Cerebellar nuclear complex (tissue), 1 donor: ENCODE measurements around the gene ASRGL1.
A peak's percentile ranks its signal among the peaks of the same experiment; 100 is the strongest.

Source experiments
- DNase-seq, 2 experiments: peaks; one replicate each; lab custom pipeline; 2025; lab: John Stamatoyannopoulos, UW

The ASRGL1 gene

DNA sequence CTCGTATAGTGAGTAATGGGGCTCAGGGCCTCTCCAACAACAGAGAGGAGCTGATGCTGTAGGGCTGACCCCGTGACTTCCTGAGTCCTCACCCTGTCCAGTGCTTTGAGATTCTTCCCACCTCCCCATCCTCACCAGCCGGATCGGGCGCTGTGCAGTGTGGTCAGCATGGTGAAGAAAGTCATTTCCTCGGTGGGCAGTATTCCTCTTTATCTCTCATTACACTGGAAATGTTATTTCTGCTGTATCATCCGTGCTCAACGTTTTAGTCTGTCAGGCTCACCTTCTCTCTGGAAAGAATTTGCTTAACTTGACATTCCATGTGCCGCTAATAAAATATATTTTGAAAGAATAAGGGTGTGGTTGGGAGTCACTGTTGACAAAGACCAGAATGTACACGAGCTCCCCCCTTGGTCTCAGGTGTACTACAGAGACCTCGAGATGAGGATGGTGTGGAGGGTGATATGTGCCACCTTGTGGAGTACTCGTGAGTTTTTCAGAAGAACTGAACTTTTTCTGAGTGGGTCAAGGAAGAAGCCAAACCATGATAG lies 55.9 kb downstream of the ASRGL1 start:
- no peak for DNase-seq

DNA sequence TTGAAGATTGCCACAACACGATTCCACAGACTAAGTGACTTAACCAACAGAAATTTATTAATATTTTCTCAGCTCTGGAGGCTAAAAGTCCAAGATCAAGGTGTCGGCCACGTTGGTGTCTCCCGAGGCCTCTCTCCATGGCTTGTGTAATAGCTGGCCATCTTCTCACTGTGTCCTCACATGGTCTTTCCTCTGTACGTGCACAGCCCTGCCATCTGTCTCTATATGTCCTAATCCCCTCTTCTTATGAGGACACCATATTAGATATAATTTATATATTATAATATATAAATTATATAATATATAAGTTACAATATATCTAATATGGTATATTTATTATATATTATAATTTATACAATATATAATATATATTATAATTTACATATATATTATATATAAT lies 56.5 kb downstream of the ASRGL1 start:
- no peak for DNase-seq

DNA sequence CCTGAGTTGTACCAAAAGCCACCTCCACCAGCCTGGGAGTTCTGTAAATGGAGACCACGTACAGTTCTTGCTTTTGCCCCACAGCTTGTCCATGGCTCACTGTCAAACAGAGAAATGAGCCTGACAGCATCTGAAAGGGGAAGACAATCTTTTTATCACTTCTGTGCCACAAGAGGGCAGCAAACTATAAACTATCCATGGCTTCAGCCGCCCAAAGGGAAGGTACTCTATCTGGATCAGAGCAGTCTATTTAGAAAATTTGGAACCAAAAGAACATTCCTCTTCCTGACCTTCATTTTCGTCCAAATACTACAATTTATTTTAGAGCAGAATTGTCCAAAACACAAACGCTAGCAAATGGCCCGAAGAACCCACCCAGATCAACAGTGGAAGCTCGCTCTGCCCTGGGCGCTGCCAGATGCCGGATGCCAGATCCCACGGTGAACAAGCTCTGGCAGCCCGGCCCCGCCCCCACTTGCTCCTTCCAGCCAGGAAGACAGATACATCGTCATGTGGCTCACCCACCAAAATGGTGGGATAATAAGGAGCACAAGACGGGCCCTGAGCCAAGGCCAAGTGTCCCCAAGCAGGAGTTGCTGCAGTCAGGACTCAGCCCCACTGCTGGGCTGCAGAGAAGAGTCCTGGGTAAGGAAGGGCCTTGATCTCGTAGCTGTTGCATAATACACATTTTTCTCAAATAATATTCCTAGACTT lies 57.7 kb downstream of the ASRGL1 start:
- peak; percentile 53 to 79 for DNase-seq

DNA sequence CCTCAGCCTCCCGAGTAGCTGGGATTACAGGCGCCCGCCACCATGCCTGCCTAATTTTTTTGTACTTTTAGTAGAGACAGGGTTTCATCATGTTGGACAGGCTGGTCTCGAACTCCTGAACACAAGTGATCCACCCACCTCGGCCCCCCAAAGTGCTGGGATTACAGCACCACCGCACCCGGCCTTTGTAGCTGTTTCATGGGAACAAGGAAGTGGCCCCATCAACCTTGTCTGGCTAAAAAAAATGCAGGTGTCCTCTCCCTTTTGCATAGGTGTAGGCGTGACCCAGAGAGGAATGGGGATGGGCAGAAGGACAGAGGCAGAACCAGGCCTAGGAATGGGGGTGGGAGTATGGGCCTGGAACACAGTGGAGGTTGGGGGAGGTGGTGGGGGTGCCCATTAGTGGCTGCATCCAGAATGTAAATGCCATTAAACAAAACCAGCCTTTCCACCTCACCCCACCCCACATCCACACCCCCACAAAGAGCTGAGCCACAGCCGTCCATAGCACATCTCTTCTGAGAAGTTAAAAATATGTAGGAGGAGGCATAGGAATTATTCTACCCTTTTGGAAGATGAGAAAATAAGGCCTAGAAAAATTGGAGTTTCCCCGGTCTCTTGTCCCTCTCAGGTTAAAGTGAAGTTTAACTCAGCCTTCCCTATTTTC lies 58.8 kb downstream of the ASRGL1 start:
- DNase-seq: no peak

DNA sequence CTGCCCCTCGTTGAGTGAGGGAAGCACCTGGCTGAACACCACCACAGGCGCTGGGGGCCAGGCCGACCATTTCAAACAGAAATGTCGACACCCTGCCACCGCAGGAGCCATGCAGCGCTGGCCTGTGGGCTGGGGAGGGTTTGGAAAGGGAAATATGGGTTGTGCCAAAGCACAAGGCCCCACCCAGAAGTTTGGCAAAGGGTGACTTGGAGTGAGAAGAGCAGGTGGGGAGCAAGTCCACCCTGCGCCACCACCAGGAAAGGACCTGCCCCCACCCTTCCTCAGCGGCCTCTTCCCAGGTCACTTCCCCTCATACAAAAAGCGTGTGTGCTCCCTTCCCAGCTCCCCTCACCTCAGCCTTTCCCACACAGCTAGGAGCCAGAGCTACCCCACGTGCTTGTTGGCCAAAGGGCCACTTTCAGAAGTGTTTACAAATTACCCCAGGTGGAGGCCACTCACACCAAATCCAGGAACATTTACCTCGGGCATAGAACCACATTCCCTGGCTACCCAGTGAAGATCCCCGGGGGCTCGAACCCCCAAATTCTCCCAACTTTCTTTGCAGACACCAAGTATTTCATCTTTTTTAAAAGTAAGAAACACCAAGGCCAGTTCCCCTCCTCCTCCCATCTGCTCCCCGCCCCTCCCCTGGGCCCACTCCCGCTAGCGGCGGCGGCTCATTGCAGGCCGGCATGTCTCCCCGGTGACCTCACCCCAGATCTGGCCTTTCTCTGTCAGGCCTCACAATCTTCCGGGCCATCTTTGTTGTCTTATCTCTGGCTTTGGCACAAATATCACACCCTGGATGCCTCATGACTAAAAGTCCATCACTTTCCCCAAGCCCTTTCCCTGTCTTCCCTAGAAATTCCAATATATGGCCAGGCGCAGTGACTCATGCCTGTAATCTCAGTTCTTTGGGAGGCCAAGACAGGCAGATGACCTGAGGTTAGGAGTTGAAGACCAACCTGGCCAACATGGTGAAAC lies 61.1 kb downstream of the ASRGL1 start:
- DNase-seq: no peak

DNA sequence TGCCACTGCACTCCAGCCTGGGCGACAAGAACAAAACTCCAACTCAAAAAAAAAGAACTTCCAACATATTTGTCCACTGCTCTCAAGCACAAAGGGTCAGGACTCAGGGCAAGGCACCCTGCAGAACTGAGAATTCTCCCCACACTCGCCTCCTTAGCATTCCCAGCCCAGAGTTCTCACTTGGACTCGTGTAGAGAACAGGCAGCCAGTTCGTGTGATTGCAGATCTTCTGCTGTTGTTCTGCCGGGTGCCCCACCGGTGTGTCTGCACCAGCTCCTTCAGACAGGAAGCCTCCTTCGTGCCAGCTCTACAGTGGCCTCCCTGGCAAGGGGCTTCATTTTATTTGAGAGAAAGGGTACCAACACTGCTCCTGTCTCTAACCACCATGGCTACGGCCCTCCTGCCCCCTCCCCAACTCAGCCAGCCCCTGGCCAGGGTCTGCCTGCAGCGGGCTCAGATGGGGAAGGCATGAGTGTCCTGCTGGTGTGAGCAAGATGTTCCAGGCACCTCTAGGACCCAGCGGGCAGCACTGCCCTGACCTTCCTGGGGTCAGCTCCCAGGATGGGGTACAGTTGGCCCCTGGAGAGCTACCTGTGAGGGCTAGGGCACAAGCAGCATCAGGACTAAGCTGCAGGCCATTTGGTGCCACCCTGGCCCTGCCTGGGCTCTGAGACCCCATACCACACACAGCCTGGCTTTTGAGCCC lies 62.1 kb downstream of the ASRGL1 start:
- no peak for DNase-seq

DNA sequence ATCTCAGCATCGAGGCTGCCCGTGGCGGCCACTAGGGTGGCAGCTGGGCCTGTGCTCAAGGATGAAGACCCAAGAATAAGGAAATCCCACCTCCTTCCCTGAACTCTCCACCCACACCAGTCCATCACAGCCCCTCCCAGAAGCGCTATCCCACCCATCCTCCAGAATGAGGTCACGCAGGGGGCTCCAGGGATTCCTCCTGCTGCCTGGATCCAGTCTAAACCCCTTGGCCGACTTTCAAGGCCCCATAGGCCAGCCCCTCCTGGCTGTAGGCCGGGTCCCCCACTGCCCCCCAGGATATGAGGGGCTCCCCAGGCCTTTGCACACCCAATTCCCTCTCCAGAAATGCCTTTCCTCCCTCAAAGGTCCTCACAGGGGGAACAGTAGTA lies 62.6 kb downstream of the ASRGL1 start:
- DNase-seq: no peak

DNA sequence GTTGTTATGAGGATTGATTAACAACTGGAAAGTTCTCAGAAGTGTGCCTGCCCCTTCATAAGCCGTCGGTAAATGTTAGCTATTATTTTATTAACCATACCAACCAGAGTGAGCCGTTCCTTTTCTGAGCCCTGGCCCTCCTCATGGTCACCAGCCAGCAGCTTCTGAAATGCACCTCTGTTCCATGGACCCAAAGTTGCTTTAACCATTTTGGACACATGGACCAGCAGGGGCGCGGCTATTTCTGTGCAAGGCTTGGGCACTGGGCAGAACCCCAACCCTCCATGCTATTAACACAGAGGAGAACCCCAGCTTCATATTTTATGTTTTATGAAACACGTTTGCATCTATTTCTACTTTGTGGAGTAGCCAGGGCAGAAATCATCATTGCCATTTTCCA lies 63.0 kb downstream of the ASRGL1 start:
- no peak for DNase-seq

DNA sequence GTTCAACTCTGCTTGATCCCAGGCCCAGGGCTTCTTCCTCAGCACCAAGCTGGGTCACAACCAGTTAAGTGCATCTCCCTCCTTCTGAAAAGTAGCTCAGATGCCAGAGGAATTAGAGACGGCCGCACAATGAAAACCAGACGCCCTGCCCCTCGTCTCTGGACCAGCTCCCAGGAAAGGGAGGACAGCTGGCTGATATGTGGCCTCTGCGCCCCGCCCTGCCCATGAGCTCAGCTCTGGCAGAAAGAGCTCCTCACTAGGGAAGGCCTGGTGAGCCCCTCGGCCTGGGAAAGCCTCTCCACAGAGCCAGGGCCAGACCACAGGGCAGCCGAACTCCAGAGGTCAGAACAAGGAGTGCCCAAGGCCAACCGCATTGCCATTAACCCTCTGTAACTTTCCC lies 63.5 kb downstream of the ASRGL1 start:
- DNase-seq: no peak

DNA sequence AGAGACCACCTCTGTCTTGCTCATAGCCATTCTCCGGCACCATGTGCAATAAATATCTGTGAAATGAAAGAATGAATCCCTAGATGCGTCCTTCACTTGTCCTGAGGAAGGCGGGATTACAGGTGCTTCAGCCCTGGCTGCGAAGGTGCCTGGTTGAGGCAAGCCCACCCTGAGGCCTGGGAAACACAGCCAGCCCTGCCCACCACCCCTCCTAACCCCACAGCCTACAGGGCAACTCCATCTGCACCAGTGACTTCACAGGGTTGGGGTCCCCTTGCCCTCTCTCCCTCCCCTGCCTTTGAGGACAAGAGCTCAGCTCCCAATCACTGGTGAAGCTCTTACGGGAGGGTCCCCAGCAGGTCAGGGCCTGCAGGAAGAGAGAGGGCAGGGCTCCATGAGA lies 64.1 kb downstream of the ASRGL1 start:
- DNase-seq: no peak

DNA sequence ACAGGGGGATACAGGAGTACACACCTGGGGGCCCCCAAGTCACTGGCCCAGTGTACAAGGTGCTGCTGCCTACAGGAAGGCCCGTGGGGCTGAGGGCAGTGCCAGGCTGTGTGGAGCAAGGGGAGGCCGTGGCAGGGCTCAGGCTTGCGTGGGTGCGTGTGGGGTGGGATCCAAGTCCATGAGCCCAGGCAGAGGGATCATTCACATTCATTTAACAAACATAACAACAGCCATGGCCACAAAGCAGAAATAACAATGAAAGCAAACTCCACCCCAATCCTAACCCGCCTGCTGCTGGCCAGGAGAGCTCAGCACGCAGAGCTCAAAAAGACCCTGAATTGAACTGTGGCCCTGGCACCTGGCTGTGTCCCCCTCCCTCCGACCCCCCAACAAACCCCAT lies 64.6 kb downstream of the ASRGL1 start:
- DNase-seq: no peak

DNA sequence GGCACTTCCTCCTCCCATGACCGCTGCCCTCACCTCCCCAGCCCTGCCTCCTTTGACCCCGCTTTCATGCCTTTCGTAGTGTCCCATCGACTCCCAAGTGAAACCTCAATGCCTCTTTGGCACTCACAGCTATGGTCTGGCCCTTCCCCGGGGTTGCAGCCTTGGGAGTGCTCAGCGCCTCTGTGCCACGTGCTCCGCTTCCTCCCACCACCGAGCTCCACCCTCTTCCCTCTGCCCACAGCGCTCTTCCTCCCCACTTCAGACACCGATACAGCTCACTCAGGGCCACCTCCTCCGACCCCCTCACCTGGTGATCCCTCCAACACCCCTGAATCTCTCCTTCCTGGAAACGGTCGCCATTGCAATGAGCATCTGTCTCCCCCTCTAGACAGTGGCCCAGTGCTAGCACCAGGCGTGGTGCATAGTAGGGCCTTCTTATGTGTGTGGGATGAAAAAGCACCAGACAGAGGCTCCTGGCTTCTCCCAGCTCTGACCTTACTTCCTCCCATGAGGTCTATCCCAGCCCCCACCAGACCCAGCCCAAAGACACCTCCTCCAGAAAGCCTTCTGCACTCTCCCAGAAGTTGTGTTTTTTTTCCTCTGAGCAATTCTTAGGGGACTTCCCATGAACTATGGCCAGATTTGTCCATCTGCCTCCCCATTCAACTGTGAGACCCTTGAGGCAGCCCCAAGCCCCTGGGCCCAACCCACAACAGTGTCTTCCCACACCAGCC lies 65.1 kb downstream of the ASRGL1 start:
- DNase-seq: no peak

DNA sequence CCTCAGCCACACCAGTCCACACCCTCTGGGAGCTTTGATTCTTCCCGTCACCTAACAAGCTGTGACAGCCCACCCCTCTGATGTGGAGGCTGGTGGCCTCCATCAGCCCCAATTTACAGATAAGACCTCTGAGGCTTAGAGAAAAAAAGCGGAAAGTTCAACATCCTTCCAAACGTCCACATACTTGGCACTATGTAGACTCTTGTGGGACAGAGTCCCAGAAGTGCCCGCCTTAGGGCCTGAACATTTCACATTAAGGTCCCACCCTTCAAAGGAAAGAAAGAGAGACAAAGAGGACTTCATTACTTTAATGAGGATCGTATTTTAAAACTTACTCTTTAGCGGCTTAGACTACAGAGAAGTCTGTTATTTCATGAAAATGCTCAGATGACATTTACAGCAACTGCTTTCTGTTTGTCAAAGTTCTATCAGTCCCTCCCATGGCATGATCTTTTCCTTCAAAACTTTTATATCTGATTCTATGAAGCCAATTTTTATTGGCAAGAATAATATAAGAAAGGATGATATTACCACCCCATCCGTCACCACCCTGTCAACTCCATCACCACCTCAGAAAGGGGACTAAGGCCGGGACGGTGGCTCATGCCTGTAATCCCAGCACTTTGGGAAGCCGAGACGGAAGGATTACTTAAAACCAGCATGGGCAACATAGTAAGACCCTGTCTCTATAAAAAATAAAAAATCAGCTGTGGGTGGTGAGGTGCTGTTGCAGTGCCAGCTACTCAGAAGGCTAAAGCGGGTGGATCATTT lies 65.9 kb downstream of the ASRGL1 start:
- DNase-seq: no peak

DNA sequence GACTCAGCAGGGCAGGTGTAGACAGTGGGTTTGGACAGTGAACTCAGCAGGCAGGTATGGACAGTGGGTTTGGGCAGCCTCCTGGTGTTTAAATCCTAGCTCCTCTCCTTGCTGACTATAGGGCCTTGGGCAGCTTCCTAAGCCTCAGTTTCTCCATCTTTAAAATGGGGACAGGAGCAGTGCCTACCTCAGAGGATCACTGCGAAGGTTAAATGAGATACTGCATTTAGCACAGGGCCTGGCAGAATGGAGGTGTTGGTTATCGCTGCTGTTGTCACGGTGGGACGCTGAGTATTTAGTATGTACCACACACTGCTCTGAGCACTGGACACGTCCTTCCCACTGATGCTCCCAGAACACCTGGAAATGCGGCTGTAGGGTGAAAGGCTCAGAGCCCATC lies 67.2 kb downstream of the ASRGL1 start:
- no peak for DNase-seq

DNA sequence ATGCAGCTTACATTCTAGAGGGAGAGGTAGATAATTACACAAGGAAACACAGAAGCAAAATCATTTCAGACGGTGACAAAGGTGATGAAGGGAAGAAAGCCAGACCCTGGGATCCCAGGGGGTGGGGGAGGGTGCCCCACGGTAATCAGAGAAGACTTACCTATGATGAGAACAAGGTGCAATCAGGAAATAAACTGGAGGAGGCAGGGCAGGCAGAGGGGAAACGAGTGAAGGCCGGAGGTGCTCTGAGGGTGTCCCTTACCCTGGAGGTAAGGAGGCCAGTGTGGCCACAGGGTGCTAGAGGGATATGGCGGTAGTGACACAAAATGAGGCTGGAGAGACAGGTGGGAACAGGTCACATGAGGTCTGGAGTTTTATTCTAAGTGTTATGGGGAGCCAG lies 67.7 kb downstream of the ASRGL1 start:
- DNase-seq: no peak

DNA sequence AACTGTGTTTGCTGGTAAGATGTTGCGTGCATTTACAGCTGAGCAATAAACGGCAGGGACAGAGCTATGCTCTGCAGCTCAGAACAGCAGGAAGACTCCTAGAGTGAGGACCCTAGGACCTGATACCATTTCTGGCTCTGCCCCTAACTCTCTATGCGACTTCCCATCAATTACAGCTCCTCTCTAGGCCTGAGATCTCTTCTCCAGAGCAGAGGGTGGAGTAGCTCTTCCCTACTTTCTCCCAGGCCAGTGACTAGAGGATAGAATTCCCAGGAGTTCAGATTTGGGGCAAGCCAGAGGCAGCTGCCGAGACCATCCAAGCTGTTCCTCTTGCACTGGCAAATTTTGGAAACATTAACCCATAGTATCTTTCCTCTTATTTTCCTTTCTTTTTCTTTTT lies 68.8 kb downstream of the ASRGL1 start:
- no peak for DNase-seq

DNA sequence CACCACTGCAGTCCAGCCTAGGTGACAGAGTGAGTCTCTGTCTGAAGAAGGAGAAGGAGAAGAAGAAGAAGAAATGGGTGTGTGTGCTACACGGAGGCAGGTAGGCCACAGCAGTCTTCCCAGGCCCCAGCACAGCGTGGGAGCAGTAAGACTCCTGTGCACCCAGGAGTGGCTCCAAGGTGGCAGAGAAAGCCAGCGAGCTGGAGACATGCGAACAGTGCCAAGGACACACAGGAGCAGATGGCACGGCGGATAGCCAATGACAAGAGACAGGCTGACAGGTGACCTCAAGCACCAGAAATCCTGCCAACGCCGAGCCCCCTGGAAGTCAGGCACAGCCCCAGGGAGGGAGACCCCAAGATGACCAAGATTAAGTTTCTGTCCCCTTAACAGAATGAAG lies 72.6 kb downstream of the ASRGL1 start:
- peak; percentile 73 to 94 for DNase-seq

DNA sequence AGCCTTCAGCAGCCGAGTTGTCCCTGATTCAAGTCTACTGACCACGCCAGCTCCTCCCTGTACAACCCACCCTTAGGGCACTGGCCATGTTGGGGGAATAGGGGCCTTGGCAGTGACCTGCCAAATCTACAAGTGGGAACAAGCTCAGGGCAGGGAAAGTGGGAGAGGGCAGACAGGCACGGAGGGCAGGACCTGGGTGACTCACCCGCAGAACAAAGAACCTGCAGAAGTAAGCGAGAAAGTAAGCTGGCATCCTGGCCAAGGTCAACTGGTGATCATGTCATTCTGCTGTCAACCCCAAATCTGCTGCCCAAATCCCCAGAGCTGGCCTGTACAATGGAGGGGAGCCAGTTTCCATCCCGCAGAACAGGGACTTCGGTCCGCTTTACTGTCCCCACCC lies 73.7 kb downstream of the ASRGL1 start:
- DNase-seq: no peak

DNA sequence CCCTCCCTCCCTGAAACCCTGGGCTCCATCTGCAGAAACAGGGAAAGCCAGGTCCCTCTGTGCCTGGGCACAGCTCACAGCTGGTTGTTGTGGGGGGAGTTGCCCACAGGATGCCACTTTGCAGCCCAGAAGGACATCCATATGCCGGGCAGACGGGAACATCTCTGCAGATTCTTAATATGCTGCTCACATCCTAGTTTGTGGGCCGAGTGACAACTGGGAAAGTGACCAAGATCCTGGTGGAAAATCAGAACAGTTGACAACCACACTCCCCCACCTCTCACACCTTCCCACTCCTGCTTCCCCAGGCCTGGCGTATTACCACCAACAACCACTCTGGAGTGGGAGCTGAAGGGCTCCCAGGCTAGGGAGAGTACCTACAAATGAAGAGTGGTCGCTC lies 74.3 kb downstream of the ASRGL1 start:
- no peak for DNase-seq

DNA sequence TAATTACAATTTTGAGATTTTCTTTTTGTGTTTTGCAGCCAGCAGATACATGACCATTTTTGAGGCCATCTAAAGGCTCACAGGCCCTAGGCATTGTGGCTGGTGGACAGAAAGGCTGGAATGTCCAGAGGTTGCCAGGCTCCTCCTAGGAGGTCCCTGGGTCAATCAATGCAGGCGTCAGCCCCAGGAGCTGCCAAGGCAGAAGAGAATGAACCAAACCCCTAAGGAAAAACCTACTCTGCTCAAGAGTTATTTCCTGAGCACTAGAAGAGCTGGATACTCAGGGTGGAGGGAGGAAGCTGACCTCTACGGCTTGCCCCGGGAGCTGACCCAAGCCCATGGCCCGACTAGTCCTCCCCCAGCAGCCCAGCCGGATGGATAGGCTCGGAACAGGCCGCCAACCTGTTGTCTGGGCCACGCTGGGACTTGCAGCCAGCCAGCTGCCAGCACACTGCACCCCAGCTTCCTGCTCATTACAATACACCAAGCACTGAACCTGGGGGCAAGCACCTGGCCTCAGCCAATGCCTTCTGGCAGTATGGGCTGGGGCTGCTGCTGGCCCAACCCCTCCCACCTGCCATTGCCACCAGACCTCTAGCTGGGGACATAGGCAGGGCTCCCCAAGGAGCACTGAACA lies 75.9 kb downstream of the ASRGL1 start:
- no peak for DNase-seq
